Right atrium auricular region (tissue), 2 donors: ENCODE results near the gene CD96. TPM values are rescaled to one million over a fixed set of nuclear protein-coding genes. Genes with fewer than 3 reads are reported as not detected.

ENCODE experiments used
- DNase-seq: peaks from one replicate; pipeline ENCODE4 v3.0.0-alpha.2; 2019; ENCODE audit warnings: low spot score
- H3K27ac ChIP-seq, 2 donors: fragments of 200-600 bp; sonication (generic); 1 replicate in 1 of 2; 2 replicates in 1 of 2; pipeline ENCODE4 v1.5.1; 2016 to 2019
- H3K27me3 ChIP-seq, 2 donors: fragments of 200-600 bp; sonication (generic); one replicate each; pipeline versions ENCODE4 v1.5.1 to v1.6.0; 2017 to 2019
- H3K36me3 ChIP-seq: fragments of 200-600 bp; sonication (generic); one replicate; pipeline ENCODE4 v1.5.1; 2016
- H3K4me1 ChIP-seq, 2 donors: fragments of 200-600 bp; sonication (generic); one replicate each; pipeline versions ENCODE4 v1.5.1 to v1.6.0; 2017 to 2019
- H3K4me3 ChIP-seq, 2 donors: fragments of 200-600 bp; sonication (generic); 1 replicate in 1 of 2; 2 replicates in 1 of 2; pipeline ENCODE4 v1.5.1; 2017 to 2019; ENCODE audit warnings: mild to moderate bottlenecking in 1 of 2, moderate library complexity in 1 of 2
- H3K9me3 ChIP-seq, 2 donors: fragments of 200-600 bp; sonication (generic); one replicate each; pipeline ENCODE4 v1.5.1; 2019
- CTCF ChIP-seq, 2 donors: fragments of 200-600 bp; sonication (generic); IDR thresholded peaks; one replicate each; pipeline ENCODE4 v1.5.1; 2019; ENCODE audit warnings: antibody characterized with exemption in 2 of 2
- total RNA-seq, 2 donors: library from RNA; depleted of rRNA; stranded (reverse); fragments of >200 nt; gene quantifications; one replicate each; pipeline ENCODE4 v1.1.0, GENCODE V29; 2016

Gene CD96
- total RNA-seq, 2 donors from 2014 or later, result 0.55 to 0.85 TPM

- no peaks in the 10 kb centered on the region for H3K27me3 ChIP-seq
- TF ChIP-seq CTCF (IDR thresholded peaks at IDR 0.05), result no peak
- DNase-seq, result no peak
Measured at GRCh38 chr3:111688190-111688800, 146.3 kb downstream of the CD96 start.

GRCh38 chr3:111690242-111690641, 148.2 kb downstream of the CD96 start:
- no peak for DNase-seq
- Histone ChIP-seq H3K27ac (no peak overlapping the region), H3K4me3 (no peak overlapping the region), H3K36me3 (no peaks in the 10 kb centered on the region), H3K9me3 (no peaks in the 10 kb centered on the region), H3K27me3 (no peaks in the 10 kb centered on the region), H3K4me1 (no peaks in the 10 kb centered on the region)
- no peak for TF ChIP-seq CTCF (IDR thresholded peaks at IDR 0.05)

More at GRCh38 chr3:111688190-111688800, 146.3 kb downstream of the CD96 start:
- H3K27ac ChIP-seq, result no peak overlapping the region
- no peaks in the 10 kb centered on the region for H3K9me3 ChIP-seq
- H3K4me1 ChIP-seq, result no peaks in the 10 kb centered on the region
- H3K36me3 ChIP-seq, result no peaks in the 10 kb centered on the region
- H3K4me3 ChIP-seq, result no peak overlapping the region

GRCh38 chr3:111691293-111691909, 149.4 kb downstream of the CD96 start:
- H3K27ac ChIP-seq, result no peak overlapping the region
- no peaks in the 10 kb centered on the region for H3K9me3 ChIP-seq
- peak in 1 of 2 donors; percentile 45 for TF ChIP-seq CTCF (IDR thresholded peaks at IDR 0.05)
- DNase-seq, result no peak
- no peaks in the 10 kb centered on the region for H3K27me3 ChIP-seq
- no peaks in the 10 kb centered on the region for H3K4me1 ChIP-seq
- no peak overlapping the region for H3K4me3 ChIP-seq
- H3K36me3 ChIP-seq, result no peaks in the 10 kb centered on the region

GRCh38 chr3:111692593-111693552, 150.9 kb downstream of the CD96 start:
- Histone ChIP-seq H3K4me1 (no peaks in the 10 kb centered on the region), H3K27me3 (no peaks in the 10 kb centered on the region), H3K36me3 (no peaks in the 10 kb centered on the region), H3K27ac (no peak overlapping the region), H3K9me3 (no peaks in the 10 kb centered on the region), H3K4me3 (no peak overlapping the region)
- no peak for TF ChIP-seq CTCF (IDR thresholded peaks at IDR 0.05)
- no peak for DNase-seq

DNA sequence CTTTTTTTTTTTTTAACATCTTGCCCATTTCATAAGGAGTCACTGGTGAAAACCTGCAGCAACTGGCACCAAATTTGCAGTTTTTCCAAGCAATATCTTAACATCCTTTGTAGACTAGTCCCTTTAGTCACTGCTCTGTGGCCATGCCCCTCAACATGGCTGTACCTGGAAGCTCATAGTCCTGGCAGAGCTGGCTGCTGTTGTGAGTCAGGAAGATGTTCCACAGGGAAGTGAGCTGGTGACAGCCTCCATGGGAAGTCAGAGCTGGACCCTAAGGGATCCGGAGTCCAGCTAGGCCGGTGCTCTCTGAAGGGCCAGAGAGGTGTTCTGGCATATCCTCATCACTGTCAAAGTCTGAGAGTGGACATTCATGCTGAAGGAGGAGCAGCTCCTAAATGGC, 152.5 kb downstream of the CD96 start:
- TF ChIP-seq CTCF (IDR thresholded peaks at IDR 0.05), result no peak
- Histone ChIP-seq H3K4me1 (no peaks in the 10 kb centered on the region), H3K4me3 (no peak overlapping the region), H3K27me3 (no peaks in the 10 kb centered on the region), H3K9me3 (no peaks in the 10 kb centered on the region), H3K36me3 (no peaks in the 10 kb centered on the region), H3K27ac (no peak overlapping the region)
- DNase-seq, result no peak
